Spleen (tissue), 7 donors: ENCODE results near the gene PPCS.

Experiments used
- POLR2A ChIP-seq, 3 donors: fragments of 450-650 bp; IDR thresholded peaks; one replicate each; pipeline ENCODE4 v1.5.1; 2017; ENCODE audit warnings: antibody characterized with exemption in 3 of 3, mild to moderate bottlenecking in 1 of 3
- POLR2AphosphoS5 ChIP-seq, 3 donors: sonication (generic); formaldehyde crosslinking; IDR thresholded peaks; one replicate each; pipeline ENCODE4 v1.5.1; 2017; ENCODE audit warnings: antibody characterized with exemption in 3 of 3
- TF ChIP-seq, protein P1 (sequence below), 11 experiments: fragments of 200-600 bp in 7 of 11; fragments of 450-650 bp in 4 of 11; sonication (generic) in 4 of 11; IDR thresholded peaks in 8 of 11; conservative IDR thresholded peaks in 3 of 11; 1 replicate in 7 of 11; 2 replicates in 4 of 11; pipeline versions ENCODE4 v1.4.0 to v1.8.0; 2016 to 2021; ENCODE audit warnings: antibody characterized with exemption in 11 of 11, inconsistent platforms in 4 of 11, mild to moderate bottlenecking in 1 of 11
- donor health status: DM: no; HTN: no; CAD: no; lungs with moderate emphysema.
- donor health status: DM: no; HTN: no; CAD: no.
- donor health status: DM: no; HTN: no; CAD: no.

DNA sequence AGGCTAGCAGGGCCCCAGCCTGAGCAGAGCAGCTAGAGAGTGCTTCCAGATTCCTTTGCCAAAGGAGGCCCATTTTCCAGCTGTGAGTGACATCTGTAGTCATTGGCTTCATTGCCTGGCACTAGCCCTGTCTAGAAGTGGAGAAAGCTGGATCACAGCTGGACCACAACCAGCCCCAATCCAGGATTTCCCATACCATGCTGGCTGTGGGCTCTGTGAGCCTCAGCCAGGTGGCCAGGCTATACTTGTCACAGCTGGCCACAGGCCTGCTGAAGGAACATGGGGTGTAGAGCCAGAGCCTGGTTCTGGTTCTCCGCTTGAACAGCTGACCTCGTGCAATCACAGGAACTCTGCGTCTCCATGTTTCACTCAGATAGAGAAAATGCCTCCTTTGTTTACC, 39.2 kb upstream of the PPCS start:
- TF ChIP-seq, protein P1, sequence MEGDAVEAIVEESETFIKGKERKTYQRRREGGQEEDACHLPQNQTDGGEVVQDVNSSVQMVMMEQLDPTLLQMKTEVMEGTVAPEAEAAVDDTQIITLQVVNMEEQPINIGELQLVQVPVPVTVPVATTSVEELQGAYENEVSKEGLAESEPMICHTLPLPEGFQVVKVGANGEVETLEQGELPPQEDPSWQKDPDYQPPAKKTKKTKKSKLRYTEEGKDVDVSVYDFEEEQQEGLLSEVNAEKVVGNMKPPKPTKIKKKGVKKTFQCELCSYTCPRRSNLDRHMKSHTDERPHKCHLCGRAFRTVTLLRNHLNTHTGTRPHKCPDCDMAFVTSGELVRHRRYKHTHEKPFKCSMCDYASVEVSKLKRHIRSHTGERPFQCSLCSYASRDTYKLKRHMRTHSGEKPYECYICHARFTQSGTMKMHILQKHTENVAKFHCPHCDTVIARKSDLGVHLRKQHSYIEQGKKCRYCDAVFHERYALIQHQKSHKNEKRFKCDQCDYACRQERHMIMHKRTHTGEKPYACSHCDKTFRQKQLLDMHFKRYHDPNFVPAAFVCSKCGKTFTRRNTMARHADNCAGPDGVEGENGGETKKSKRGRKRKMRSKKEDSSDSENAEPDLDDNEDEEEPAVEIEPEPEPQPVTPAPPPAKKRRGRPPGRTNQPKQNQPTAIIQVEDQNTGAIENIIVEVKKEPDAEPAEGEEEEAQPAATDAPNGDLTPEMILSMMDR (IDR thresholded peaks at IDR 0.05 in 8 of 11, conservative IDR thresholded peaks at IDR 0.05 in 3 of 11) = no peak
- no peak for TF ChIP-seq POLR2A (IDR thresholded peaks at IDR 0.05)
- TF ChIP-seq POLR2AphosphoS5 (IDR thresholded peaks at IDR 0.05) = no peak
